ACC112 (cell line): ENCODE results near the gene GTF2H1.
A peak's percentile ranks its signal among the peaks of the same experiment; 100 is the strongest.

Experiments used
- H2AFZ ChIP-seq: fragments of 200-600 bp; sonication (generic); one replicate; pipeline ENCODE4 v1.6.0; 2017; ENCODE audit warnings: antibody characterized with exemption, low read length; ENCODE audit not compliant: unreplicated experiment
- H3K27ac ChIP-seq: fragments of 200-600 bp; sonication (generic); 2 replicates; pipeline ENCODE4 v1.5.1; 2014; ENCODE audit warnings: low read depth, mild to moderate bottlenecking, antibody characterized with exemption, low read length, moderate library complexity
- H3K27me3 ChIP-seq: fragments of 200-600 bp; sonication (generic); 2 replicates; pipeline ENCODE4 v1.6.1; 2014; ENCODE audit warnings: mild to moderate bottlenecking, antibody characterized with exemption, low read length, moderate library complexity, mixed read lengths; ENCODE audit not compliant: insufficient read depth
- H3K36me3 ChIP-seq: fragments of 200-600 bp; sonication (generic); 2 replicates; pipeline ENCODE4 v1.6.1; 2016; ENCODE audit warnings: mild to moderate bottlenecking, antibody characterized with exemption, low read length, moderate library complexity, mixed read lengths; ENCODE audit not compliant: insufficient read depth
- H3K4me1 ChIP-seq: fragments of 200-600 bp; sonication (generic); one replicate; pipeline ENCODE4 v1.6.1; 2016; ENCODE audit warnings: low read length, mixed read lengths; ENCODE audit not compliant: insufficient read depth, unreplicated experiment, control insufficient read depth
- H3K4me3 ChIP-seq: fragments of 200-600 bp; sonication (generic); 2 replicates; pipeline ENCODE4 v1.5.1; 2014; ENCODE audit warnings: mild to moderate bottlenecking, low read depth, low read length
- H3K79me2 ChIP-seq: fragments of 200-600 bp; sonication (generic); one replicate; pipeline ENCODE4 v1.6.0; 2016; ENCODE audit warnings: low read length; ENCODE audit not compliant: control insufficient read depth, unreplicated experiment, insufficient read depth

The GTF2H1 gene

DNA sequence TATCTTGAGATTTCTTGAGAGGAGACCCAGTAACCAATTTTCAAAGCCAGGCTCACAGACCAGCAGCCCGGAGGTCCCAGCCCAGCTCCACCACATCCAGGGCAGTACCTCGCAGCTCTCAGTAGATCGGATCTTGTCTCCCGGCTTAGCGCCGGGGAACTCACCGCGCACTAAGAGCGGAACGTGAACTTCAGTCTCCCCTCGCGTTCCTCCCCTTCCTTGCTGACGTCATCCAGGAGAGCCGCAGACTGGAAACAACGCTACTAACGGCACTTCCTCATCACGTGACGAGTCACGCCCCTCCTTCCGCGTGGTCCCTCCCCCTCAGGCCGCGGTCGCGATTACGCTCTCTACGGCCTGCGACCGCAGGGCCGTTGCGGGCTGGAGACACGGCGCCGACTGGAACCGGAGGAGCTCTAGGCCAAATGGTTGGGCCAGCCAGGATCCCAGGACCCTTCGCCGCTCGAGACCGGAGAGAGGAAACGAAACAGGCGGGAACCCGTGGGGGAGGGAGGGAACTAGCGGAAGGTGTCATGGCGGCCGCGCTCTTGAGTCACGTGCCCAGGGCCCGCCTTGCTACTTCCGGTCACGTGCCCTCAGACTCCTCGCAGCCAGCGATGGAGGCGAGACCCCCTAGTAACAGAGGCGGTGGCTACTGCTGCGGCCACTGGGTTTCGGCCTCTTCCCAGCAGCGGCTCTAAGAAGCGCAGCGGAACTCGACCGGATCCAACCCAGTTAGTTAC is at the start of gene GTF2H1, which contains the start of gene HPS5:
Gene GTF2H1, plus strand, starts transcription at position 599 of the 743 bp plus-strand sequence. CDS start 10,508 bp downstream, outside the sequence.
Gene HPS5, minus strand, starts transcription at position 172 of the 743 bp plus-strand sequence. CDS start 4,282 bp downstream, outside the sequence.
- Histone ChIP-seq H3K27ac (peak within 1 kb of the TSS; percentile 96), H3K36me3 (peaks cover 16% of the 10 kb centered on the region), H3K27me3 (no peaks in the 10 kb centered on the region), H3K4me3 (peak within 1 kb of the TSS; percentile 96), H3K79me2 (peaks cover 89% of the 10 kb centered on the region), H3K4me1 (peaks cover 39% of the 10 kb centered on the region), H2AFZ (peak within 1 kb of the TSS; percentile 90)

GRCh38 chr11:18277565-18278271 is 44.6 kb upstream of the GTF2H1 start:
- Histone ChIP-seq H3K27me3 (no peaks in the 10 kb centered on the region), H2AFZ (no peak overlapping the region), H3K27ac (no peak overlapping the region), H3K36me3 (peaks cover 18% of the 10 kb centered on the region; the same call in 1 of the 2 replicates), H3K79me2 (no peaks in the 10 kb centered on the region), H3K4me3 (no peak overlapping the region), H3K4me1 (no peaks in the 10 kb centered on the region)

DNA sequence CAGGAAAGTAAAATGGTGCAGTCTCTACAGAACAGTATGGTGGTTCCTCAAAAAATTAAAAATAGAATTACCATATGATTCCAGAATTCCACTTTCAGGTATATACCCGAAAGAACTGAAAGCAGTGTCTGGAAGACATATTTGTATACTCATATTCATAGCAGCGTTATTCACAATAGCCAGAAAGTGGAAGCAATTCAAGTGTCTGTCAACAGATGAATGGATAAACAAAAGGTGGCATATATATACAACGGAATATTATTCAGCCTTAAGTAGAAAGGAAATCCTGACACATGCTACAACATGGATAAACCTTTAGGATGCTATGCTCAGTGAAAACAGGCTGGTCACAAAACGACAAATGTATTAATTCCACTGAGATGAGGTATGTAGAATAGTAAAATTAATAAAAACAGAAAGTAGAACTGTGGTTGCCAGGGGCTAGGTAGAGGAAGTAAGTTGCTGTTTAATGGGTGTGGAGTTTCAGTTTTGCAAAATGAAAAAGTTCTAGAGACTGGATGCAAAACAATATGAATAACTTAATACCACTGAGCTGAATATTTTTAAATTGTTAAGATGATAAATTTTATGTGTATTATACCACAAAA is 41.8 kb upstream of the GTF2H1 start:
- no peak overlapping the region for H3K4me3 ChIP-seq
- H3K27ac ChIP-seq = no peak overlapping the region
- H3K36me3 ChIP-seq = peaks cover 28% of the 10 kb centered on the region

GRCh38 chr11:18282626-18283025 is 39.7 kb upstream of the GTF2H1 start:
- no peak overlapping the region for H3K27ac ChIP-seq
- H3K79me2 ChIP-seq = no peaks in the 10 kb centered on the region
- H3K27me3 ChIP-seq = no peaks in the 10 kb centered on the region
- H3K36me3 ChIP-seq = peaks cover 33% of the 10 kb centered on the region
- no peak overlapping the region for H2AFZ ChIP-seq
- no peaks in the 10 kb centered on the region for H3K4me1 ChIP-seq
- H3K4me3 ChIP-seq = no peak overlapping the region

More for the DNA sequence above, 41.8 kb upstream of the GTF2H1 start:
- H3K79me2 ChIP-seq = no peaks in the 10 kb centered on the region
- H3K27me3 ChIP-seq = no peaks in the 10 kb centered on the region
- no peak overlapping the region for H2AFZ ChIP-seq
- no peaks in the 10 kb centered on the region for H3K4me1 ChIP-seq

DNA sequence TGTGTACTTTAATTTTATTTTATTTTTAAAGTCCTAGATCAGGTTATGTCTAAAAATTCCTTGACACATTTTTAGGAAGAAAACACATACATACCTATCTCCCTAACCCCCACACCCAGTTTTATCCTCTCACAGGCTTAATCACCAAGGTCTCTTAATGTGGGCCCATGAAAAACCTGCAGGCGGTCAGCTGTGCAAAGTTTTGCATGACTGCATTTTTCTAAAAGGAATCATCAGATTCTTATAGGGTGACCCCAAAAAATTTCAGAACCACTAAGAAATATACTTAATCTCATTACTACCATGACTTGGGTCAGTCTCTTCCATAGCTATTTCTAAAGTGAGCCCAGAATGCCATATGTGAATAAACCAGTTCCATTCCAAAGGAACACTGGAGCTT is 36.5 kb upstream of the GTF2H1 start:
- Histone ChIP-seq H3K36me3 (peaks cover 27% of the 10 kb centered on the region), H2AFZ (no peak overlapping the region), H3K79me2 (no peaks in the 10 kb centered on the region), H3K4me1 (no peaks in the 10 kb centered on the region), H3K4me3 (no peak overlapping the region), H3K27me3 (no peaks in the 10 kb centered on the region), H3K27ac (no peak overlapping the region)

- H3K27ac ChIP-seq = no peak overlapping the region
- H2AFZ ChIP-seq = no peak overlapping the region
- H3K27me3 ChIP-seq = no peaks in the 10 kb centered on the region
- peaks cover 29% of the 10 kb centered on the region for H3K36me3 ChIP-seq
- no peaks in the 10 kb centered on the region for H3K79me2 ChIP-seq
- no peak overlapping the region for H3K4me3 ChIP-seq
- no peaks in the 10 kb centered on the region for H3K4me1 ChIP-seq
Measured at GRCh38 chr11:18288911-18289310, 33.5 kb upstream of the GTF2H1 start.

GRCh38 chr11:18294862-18295261 is 27.5 kb upstream of the GTF2H1 start:
- H3K79me2 ChIP-seq = no peaks in the 10 kb centered on the region
- H3K27ac ChIP-seq = no peak overlapping the region
- H3K4me3 ChIP-seq = no peak overlapping the region
- H3K4me1 ChIP-seq = no peaks in the 10 kb centered on the region
- H3K36me3 ChIP-seq = peaks cover 40% of the 10 kb centered on the region
- no peak overlapping the region for H2AFZ ChIP-seq
- H3K27me3 ChIP-seq = no peaks in the 10 kb centered on the region

- no peaks in the 10 kb centered on the region for H3K79me2 ChIP-seq
- no peak overlapping the region for H3K27ac ChIP-seq
- no peak overlapping the region for H2AFZ ChIP-seq
- H3K36me3 ChIP-seq = peaks cover 43% of the 10 kb centered on the region
- H3K4me3 ChIP-seq = no peak overlapping the region
- no peaks in the 10 kb centered on the region for H3K27me3 ChIP-seq
- H3K4me1 ChIP-seq = no peaks in the 10 kb centered on the region
Measured at GRCh38 chr11:18295316-18295715, 27.1 kb upstream of the GTF2H1 start.

DNA sequence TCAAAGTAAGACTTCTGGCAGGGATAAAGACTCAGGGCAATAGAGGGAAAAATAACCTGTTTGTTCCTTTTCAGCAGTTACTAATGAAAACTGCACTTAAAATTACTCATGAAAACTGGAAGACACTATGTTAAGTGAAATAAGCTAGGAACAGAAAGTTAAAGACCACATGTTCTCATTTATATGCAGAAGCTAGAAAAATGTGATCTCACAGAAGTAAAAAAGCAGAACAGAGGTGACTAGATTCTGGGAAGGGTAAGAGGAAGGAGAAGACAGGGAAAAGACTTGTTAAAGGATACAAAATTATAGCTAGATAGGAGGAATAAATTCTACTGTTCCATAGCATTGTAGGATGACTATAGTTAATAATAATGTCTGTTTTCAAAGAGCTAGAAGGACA is 22.6 kb upstream of the GTF2H1 start:
- H2AFZ ChIP-seq = no peak overlapping the region
- peaks cover 43% of the 10 kb centered on the region for H3K36me3 ChIP-seq
- H3K4me1 ChIP-seq = no peaks in the 10 kb centered on the region
- H3K79me2 ChIP-seq = no peaks in the 10 kb centered on the region
- no peak overlapping the region for H3K27ac ChIP-seq
- H3K4me3 ChIP-seq = no peak overlapping the region
- no peaks in the 10 kb centered on the region for H3K27me3 ChIP-seq

- Histone ChIP-seq H3K36me3 (peaks cover 43% of the 10 kb centered on the region), H3K27ac (no peak overlapping the region), H2AFZ (no peak overlapping the region), H3K79me2 (no peaks in the 10 kb centered on the region), H3K27me3 (no peaks in the 10 kb centered on the region), H3K4me3 (no peak overlapping the region), H3K4me1 (no peaks in the 10 kb centered on the region)
Measured at GRCh38 chr11:18304745-18305144, 17.6 kb upstream of the GTF2H1 start.
